Neuronal stem cell (in vitro differentiated cells): ENCODE data around the gene ZNF354C.

Experiments used
- DNase-seq: peaks from one replicate; pipeline ENCODE4 v3.0.0-alpha.2; 2013; ENCODE audit warnings: low spot score
- H2AFZ ChIP-seq: one replicate; pipeline ENCODE4 v1.6.1; 2013; ENCODE audit warnings: mild to moderate bottlenecking, low read length, inconsistent platforms
- H2AK5ac ChIP-seq: 2 replicates; pipeline ENCODE4 v1.6.1; 2013; ENCODE audit warnings: low read depth, mild to moderate bottlenecking, inconsistent platforms, low read length, moderate library complexity, mixed read lengths
- H2BK120ac ChIP-seq: 2 replicates; pipeline ENCODE4 v1.6.1; 2013; ENCODE audit warnings: low read depth, mild to moderate bottlenecking, inconsistent platforms, low read length, moderate library complexity, mixed read lengths
- H2BK12ac ChIP-seq: one replicate; pipeline ENCODE4 v1.6.1; 2013; ENCODE audit warnings: low read length, inconsistent platforms
- H2BK15ac ChIP-seq: 2 replicates; pipeline ENCODE4 v1.6.1; 2013; ENCODE audit warnings: mild to moderate bottlenecking, low read length, inconsistent platforms, mixed read lengths
- H2BK5ac ChIP-seq: one replicate; pipeline ENCODE4 v1.6.1; 2013; ENCODE audit warnings: inconsistent platforms, mild to moderate bottlenecking, low read length, moderate library complexity
- H3K14ac ChIP-seq: one replicate; pipeline ENCODE4 v1.6.1; 2013; ENCODE audit warnings: low read length, inconsistent platforms
- H3K18ac ChIP-seq: 2 replicates; pipeline ENCODE4 v1.6.1; 2013; ENCODE audit warnings: low read length, inconsistent platforms
- H3K23ac ChIP-seq: 2 replicates; pipeline ENCODE4 v1.6.1; 2013; ENCODE audit warnings: low read depth, mild to moderate bottlenecking, mixed read lengths, low read length, inconsistent platforms; ENCODE audit not compliant: poor library complexity
- H3K27ac ChIP-seq: replicated peaks from 3 replicates; pipeline ENCODE4 v1.5.1; 2013; ENCODE audit warnings: low read length, inconsistent platforms
- H3K27me3 ChIP-seq, 3 experiments: 2 replicates each; pipeline ENCODE4 v1.6.1; 2013; ENCODE audit warnings: low read length in 3 of 3, mild to moderate bottlenecking in 2 of 3, inconsistent platforms in 1 of 3, low read depth in 1 of 3, mixed read lengths in 1 of 3, moderate library complexity in 1 of 3; ENCODE audit not compliant: control insufficient read depth in 3 of 3, insufficient read depth in 3 of 3
- H3K36me3 ChIP-seq, 2 donors: replicated peaks in 1 of 2; 2 replicates each; pipeline ENCODE4 v1.6.1; 2013; ENCODE audit warnings: low read length in 2 of 2; ENCODE audit not compliant: control insufficient read depth in 2 of 2, insufficient read depth in 2 of 2
- H3K4ac ChIP-seq: 2 replicates; pipeline ENCODE4 v1.6.1; 2013; ENCODE audit warnings: inconsistent platforms, mild to moderate bottlenecking, low read length, moderate library complexity
- H3K4me1 ChIP-seq, 2 donors: 1 replicate in 1 of 2; 2 replicates in 1 of 2; pipeline ENCODE4 v1.6.1; 2013; ENCODE audit warnings: low read length in 2 of 2, low read depth in 1 of 2; ENCODE audit not compliant: control insufficient read depth in 2 of 2, insufficient read depth in 1 of 2
- H3K4me2 ChIP-seq: one replicate; pipeline ENCODE4 v1.6.1; 2013; ENCODE audit warnings: mild to moderate bottlenecking, low read length, inconsistent platforms; ENCODE audit not compliant: insufficient read depth, poor library complexity, severe bottlenecking
- H3K4me3 ChIP-seq, 2 donors: 2 replicates each; pipeline ENCODE4 v1.5.1; 2013; ENCODE audit warnings: low read length in 2 of 2, mild to moderate bottlenecking in 2 of 2, inconsistent platforms in 1 of 2, moderate library complexity in 1 of 2
- H3K79me1 ChIP-seq: one replicate; pipeline ENCODE4 v1.6.1; 2013; ENCODE audit warnings: low read depth, mild to moderate bottlenecking, inconsistent platforms, low read length, moderate library complexity
- H3K9ac ChIP-seq: one replicate; pipeline ENCODE4 v1.6.1; 2013; ENCODE audit warnings: mild to moderate bottlenecking, low read depth, low read length, inconsistent platforms; ENCODE audit not compliant: poor library complexity
- H3K9me3 ChIP-seq, 2 donors: replicated peaks in 1 of 2; 2 replicates each; pipeline versions ENCODE3 to v1.6.1; 2013; ENCODE audit warnings: low read length in 2 of 2, mild to moderate bottlenecking in 2 of 2, inconsistent platforms in 1 of 2, low read depth in 1 of 2, mixed read lengths in 1 of 2, moderate library complexity in 1 of 2; ENCODE audit not compliant: control insufficient read depth in 2 of 2, insufficient read depth in 1 of 2
- H4K8ac ChIP-seq: one replicate; pipeline ENCODE4 v1.6.1; 2013; ENCODE audit warnings: low read depth, mild to moderate bottlenecking, inconsistent platforms, low read length, moderate library complexity
- H4K91ac ChIP-seq: one replicate; pipeline ENCODE4 v1.6.1; 2013; ENCODE audit warnings: low read length, low read depth, mild to moderate bottlenecking, inconsistent platforms; ENCODE audit not compliant: poor library complexity
- WGBS, 2 donors: extraction: QIAGEN DNeasy Blood & Tissue Kit; methylation state at CpG; one replicate each; pipeline ENCODE4 v1.1.7; 2013; ENCODE audit warnings: missing lambda C conversion rate in 2 of 2, mixed read lengths in 1 of 2; ENCODE audit not compliant: insufficient read length in 2 of 2, insufficient replicate concordance in 1 of 2; ENCODE audit errors: extremely low coverage in 2 of 2; 5-methylcytosine and 5-hydroxymethylcytosine counted together

ZNF354C gene

GRCh38 chr5:179055436-179055835, 4.7 kb upstream of the ZNF354C start:
- no peak overlapping the region for H2AFZ ChIP-seq
- peaks cover 0 to 3% of the 10 kb centered on the region in 2 donors for H3K4me1 ChIP-seq
- no peak overlapping the region for H2BK120ac ChIP-seq
- no peak overlapping the region for H3K23ac ChIP-seq
- peaks cover 9 to 15% of the 10 kb centered on the region in 2 donors for H3K9me3 ChIP-seq
- no peak overlapping the region for H3K18ac ChIP-seq
- H2BK12ac ChIP-seq: no peak overlapping the region
- H3K14ac ChIP-seq: no peak overlapping the region
- no peak overlapping the region for H3K27ac ChIP-seq
- H2BK5ac ChIP-seq: no peak overlapping the region
- no peak for DNase-seq
- no peaks in the 10 kb centered on the region for H3K27me3 ChIP-seq
- no peak overlapping the region for H3K4me2 ChIP-seq
- no peak overlapping the region for H3K4me3 ChIP-seq
- H2AK5ac ChIP-seq: no peak overlapping the region
- H3K79me1 ChIP-seq: no peaks in the 10 kb centered on the region
- H4K8ac ChIP-seq: no peak overlapping the region
- no peak overlapping the region for H3K4ac ChIP-seq
- WGBS, 2 donors: no CpG with 5 or more reads among the region's 3 CpGs
- no peak overlapping the region for H3K9ac ChIP-seq
- H3K36me3 ChIP-seq: no peaks in the 10 kb centered on the region
- no peak overlapping the region for H4K91ac ChIP-seq
- no peak overlapping the region for H2BK15ac ChIP-seq

DNA sequence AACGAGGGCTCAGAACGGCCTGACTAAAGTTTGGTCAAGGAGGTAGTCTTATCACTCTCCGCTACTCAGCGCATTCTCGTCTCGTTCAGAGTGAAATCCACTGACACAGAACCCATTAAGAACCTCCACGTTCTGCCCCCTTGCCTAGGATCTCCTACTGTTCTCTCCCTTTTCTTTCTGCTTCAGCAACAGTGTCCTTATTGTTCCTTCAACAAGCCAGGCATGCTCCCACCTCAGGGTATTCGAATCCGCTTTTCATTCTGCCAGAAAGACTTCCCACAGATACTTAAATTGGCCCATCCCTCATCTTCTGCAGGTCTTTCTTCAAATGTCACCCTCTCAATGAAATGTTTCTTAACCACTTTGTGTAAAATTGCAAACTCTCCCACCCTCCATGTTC, 4.3 kb upstream of the ZNF354C start:
- Histone ChIP-seq H3K14ac (no peak overlapping the region), H2BK12ac (no peak overlapping the region), H4K91ac (no peak overlapping the region), H3K27me3 (no peaks in the 10 kb centered on the region), H3K4me1 (peaks cover 0 to 6% of the 10 kb centered on the region in 2 donors), H3K23ac (no peak overlapping the region), H2AFZ (no peak overlapping the region), H2BK5ac (no peak overlapping the region), H3K4me3 (no peak overlapping the region), H2BK15ac (no peak overlapping the region), H3K36me3 (no peaks in the 10 kb centered on the region), H3K9ac (no peak overlapping the region), H3K79me1 (no peaks in the 10 kb centered on the region), H4K8ac (no peak overlapping the region), H3K4ac (no peak overlapping the region), H2AK5ac (no peak overlapping the region), H3K18ac (no peak overlapping the region), H3K9me3 (peaks cover 11 to 15% of the 10 kb centered on the region in 2 donors), H3K27ac (no peak overlapping the region), H3K4me2 (no peak overlapping the region), H2BK120ac (no peak overlapping the region)
- WGBS, 2 donors: no CpG with 5 or more reads among the region's 9 CpGs
- no peak for DNase-seq

DNA sequence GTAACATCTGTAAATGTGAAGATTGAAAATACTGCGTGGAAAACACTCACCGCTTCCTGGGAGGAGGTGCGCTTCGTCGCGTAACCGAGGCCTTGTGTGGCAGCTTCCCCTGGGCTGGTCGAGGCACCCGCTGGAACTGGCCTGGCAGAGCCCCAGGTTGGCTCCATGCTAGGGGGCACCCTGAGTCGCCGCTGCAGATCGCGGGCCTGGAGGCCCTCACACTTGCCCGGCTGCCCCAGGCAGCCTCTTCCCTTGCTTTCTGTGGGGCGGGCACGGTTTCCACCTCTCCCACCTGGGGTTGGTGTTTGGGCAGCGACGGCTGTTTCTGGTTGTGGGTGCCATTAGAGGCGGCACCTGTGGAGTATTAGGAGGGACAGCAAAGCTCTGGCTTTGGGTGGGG, 852 bp downstream of the ZNF354C start:
- H2BK15ac ChIP-seq: no peak overlapping the region
- H3K23ac ChIP-seq: peak overlapping the region; percentile 58
- no CpG with 5 or more reads among the region's 19 CpGs for WGBS, 2 donors
- H3K4me2 ChIP-seq: peak overlapping the region; percentile 65
- H3K14ac ChIP-seq: no peak overlapping the region
- no peaks in the 10 kb centered on the region for H3K27me3 ChIP-seq
- no peak for DNase-seq
- no peak overlapping the region for H2BK12ac ChIP-seq
- H3K4me3 ChIP-seq: peak overlapping the region; percentile 87 to 88
- H3K79me1 ChIP-seq: no peaks in the 10 kb centered on the region
- H2BK5ac ChIP-seq: no peak overlapping the region
- peak overlapping the region; percentile 48 for H2AK5ac ChIP-seq
- H3K18ac ChIP-seq: no peak overlapping the region
- H3K9me3 ChIP-seq: peaks cover 28 to 63% of the 10 kb centered on the region in 2 donors
- no peak overlapping the region for H3K27ac ChIP-seq
- H3K4me1 ChIP-seq: peaks cover 0 to 4% of the 10 kb centered on the region in 2 donors
- H3K4ac ChIP-seq: no peak overlapping the region
- peaks cover 6 to 46% of the 10 kb centered on the region in 2 donors for H3K36me3 ChIP-seq
- peak overlapping the region; percentile 97 for H2AFZ ChIP-seq
- no peak overlapping the region for H4K91ac ChIP-seq
- no peak overlapping the region for H3K9ac ChIP-seq
- H2BK120ac ChIP-seq: no peak overlapping the region
- H4K8ac ChIP-seq: no peak overlapping the region

DNA sequence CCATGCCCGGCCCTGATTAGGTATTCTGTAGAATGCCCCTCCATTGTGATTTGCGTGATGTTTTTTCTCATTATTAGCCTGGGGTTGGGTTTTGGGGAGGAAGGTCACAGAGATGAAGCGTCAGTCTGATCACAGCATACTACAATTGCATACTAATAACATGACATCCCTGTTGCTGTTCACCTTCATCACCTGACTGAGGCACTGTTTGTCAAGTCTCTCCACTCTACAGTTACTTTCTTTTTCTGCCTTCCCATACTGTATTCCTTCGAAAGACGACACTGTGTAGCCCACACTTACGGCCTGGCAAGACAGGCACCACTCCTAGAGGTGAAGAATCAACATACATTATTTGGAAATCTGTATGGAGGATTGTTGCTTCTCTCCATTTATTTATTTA, 5.5 kb downstream of the ZNF354C start:
- H4K8ac ChIP-seq: no peak overlapping the region
- H3K4me3 ChIP-seq: no peak overlapping the region
- DNase-seq: no peak
- H3K14ac ChIP-seq: no peak overlapping the region
- no peaks in the 10 kb centered on the region for H3K27me3 ChIP-seq
- no peak overlapping the region for H3K18ac ChIP-seq
- H2BK120ac ChIP-seq: no peak overlapping the region
- H3K27ac ChIP-seq: no peak overlapping the region
- H2AFZ ChIP-seq: no peak overlapping the region
- no peak overlapping the region for H3K4me2 ChIP-seq
- peaks cover 38 to 92% of the 10 kb centered on the region in 2 donors for H3K9me3 ChIP-seq
- H2BK12ac ChIP-seq: no peak overlapping the region
- peaks cover 0 to 3% of the 10 kb centered on the region in 2 donors for H3K4me1 ChIP-seq
- no peak overlapping the region for H2AK5ac ChIP-seq
- no peak overlapping the region for H2BK15ac ChIP-seq
- H3K36me3 ChIP-seq: peaks cover 13 to 88% of the 10 kb centered on the region in 2 donors
- H4K91ac ChIP-seq: no peak overlapping the region
- H3K79me1 ChIP-seq: no peaks in the 10 kb centered on the region
- no peak overlapping the region for H3K9ac ChIP-seq
- H3K4ac ChIP-seq: no peak overlapping the region
- no CpG with 5 or more reads among the region's 6 CpGs for WGBS, 2 donors
- no peak overlapping the region for H2BK5ac ChIP-seq
- no peak overlapping the region for H3K23ac ChIP-seq
